NCI-H748 treated with DMSO at 0.1 percent for 48 hours (cell line): ENCODE data around the gene PCNX1.
"Not testable (repeated sequence)": the region's sequence is repeated elsewhere in the genome, so short reads cannot be mapped to it uniquely, and the experiment has no call there.

Experiments
- DNase-seq: peaks from one replicate; lab custom pipeline; 2025; lab: John Stamatoyannopoulos, UW

PCNX1 gene

GRCh38 chr14:71019917-71020316, 112.7 kb downstream of the PCNX1 start:
- not testable (repeated sequence) for DNase-seq

- DNase-seq, result no peak
These were observed 114.2 kb downstream of the PCNX1 start for GRCh38 chr14:71021347-71022011.

- DNase-seq, result no peak
These were observed 115.0 kb downstream of the PCNX1 start for GRCh38 chr14:71022012-71022869.

- DNase-seq, result no peak
These were observed 115.7 kb downstream of the PCNX1 start for GRCh38 chr14:71022939-71023338.

- DNase-seq, result no peak
These were observed 122.0 kb downstream of the PCNX1 start for GRCh38 chr14:71029236-71029781.

GRCh38 chr14:71031000-71031399, 123.7 kb downstream of the PCNX1 start:
- DNase-seq, result no peak

- no peak for DNase-seq
These were observed 129.2 kb downstream of the PCNX1 start for GRCh38 chr14:71036433-71036832.

- DNase-seq, result no peak
These were observed 141.1 kb downstream of the PCNX1 start for GRCh38 chr14:71048393-71048792.

- DNase-seq, result no peak
These were observed 142.3 kb downstream of the PCNX1 start for GRCh38 chr14:71049435-71050133.

- no peak for DNase-seq
These were observed 143.1 kb downstream of the PCNX1 start for GRCh38 chr14:71050227-71050823.

GRCh38 chr14:71054706-71055105, 147.4 kb downstream of the PCNX1 start:
- DNase-seq, result no peak

- no peak for DNase-seq
These were observed 148.9 kb downstream of the PCNX1 start for GRCh38 chr14:71056168-71056567.

GRCh38 chr14:71060274-71060673, 153.0 kb downstream of the PCNX1 start:
- no peak for DNase-seq

- no peak for DNase-seq
These were observed 153.7 kb downstream of the PCNX1 start for GRCh38 chr14:71060825-71061455.

- no peak for DNase-seq
These were observed 154.2 kb downstream of the PCNX1 start for GRCh38 chr14:71061458-71061857.

GRCh38 chr14:71062581-71063303, 155.5 kb downstream of the PCNX1 start:
- DNase-seq, result no peak

GRCh38 chr14:71063351-71063750, 156.1 kb downstream of the PCNX1 start:
- no peak for DNase-seq

- DNase-seq, result not testable (repeated sequence)
These were observed 157.5 kb downstream of the PCNX1 start for GRCh38 chr14:71064747-71065146.

GRCh38 chr14:71070169-71070568, 162.9 kb downstream of the PCNX1 start:
- no peak for DNase-seq

GRCh38 chr14:71071042-71071441, 163.8 kb downstream of the PCNX1 start:
- no peak for DNase-seq
